ENCODE results near the gene AMN.
A peak's percentile ranks its signal among the peaks of the same experiment; 100 is the strongest.
"Not testable (repeated sequence)": the region's sequence is repeated elsewhere in the genome, so short reads cannot be mapped to it uniquely, and the experiment has no call there.

AMN gene

DNA sequence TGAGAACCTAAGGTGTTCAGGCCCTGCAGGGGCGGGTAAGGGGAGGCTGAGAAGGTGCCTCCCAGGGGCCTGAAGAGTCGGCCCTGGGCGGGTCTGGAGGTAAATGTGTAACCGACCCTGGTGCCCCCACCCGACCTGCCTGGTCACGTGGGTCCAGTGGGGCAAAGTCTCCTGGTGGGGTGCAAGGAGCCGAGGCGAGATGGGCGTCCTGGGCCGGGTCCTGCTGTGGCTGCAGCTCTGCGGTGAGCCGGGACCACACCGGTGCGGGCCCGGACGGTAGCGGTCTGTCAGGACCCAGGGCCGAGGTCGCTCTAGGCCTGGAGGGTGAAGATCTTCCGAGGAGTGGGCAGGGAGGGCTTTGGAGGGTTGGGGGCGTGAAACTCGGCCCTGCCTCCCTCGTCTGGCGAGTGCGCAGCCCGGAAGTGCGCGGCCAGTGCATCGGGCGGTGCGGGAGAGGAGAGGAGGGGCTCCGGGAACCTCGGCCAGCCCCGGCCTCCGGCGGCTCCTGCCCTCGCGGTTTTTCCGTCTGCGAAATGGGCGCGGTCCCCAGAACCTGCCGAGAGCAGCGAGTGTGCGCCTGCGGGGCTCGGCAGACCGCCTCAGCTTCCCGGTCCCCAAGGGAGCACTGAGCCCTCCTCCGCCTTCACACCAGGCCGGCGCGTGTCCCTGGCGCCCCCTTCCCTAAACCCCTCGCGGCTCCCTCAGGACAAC is at the start of gene AMN:
Gene AMN (plus strand): TSS at position 174 of the 711 bp plus-strand sequence. CDS start 26 bp downstream, at position 200.
- no peak for DNase-seq

DNA sequence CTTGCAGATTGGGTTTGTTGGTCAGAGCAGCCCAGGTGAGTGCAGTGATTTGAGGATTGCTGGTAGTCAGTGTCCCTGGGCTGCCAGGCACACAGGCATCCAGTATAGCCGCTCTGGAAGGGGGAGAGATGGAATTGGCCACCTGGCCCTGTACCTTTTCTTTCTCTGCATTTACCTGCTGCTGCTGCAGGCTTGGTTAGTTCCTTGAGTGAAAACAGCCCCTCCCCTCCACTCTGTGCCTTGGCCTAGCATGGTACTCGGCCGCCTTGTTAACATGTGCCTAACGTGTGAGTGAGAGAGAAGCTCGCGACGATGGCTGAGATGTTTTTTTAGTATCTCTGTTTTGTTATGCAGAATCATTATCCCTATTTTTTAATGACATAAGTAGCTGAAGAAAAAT is 49.3 kb upstream of the AMN start:
- DNase-seq: no peak

DNA sequence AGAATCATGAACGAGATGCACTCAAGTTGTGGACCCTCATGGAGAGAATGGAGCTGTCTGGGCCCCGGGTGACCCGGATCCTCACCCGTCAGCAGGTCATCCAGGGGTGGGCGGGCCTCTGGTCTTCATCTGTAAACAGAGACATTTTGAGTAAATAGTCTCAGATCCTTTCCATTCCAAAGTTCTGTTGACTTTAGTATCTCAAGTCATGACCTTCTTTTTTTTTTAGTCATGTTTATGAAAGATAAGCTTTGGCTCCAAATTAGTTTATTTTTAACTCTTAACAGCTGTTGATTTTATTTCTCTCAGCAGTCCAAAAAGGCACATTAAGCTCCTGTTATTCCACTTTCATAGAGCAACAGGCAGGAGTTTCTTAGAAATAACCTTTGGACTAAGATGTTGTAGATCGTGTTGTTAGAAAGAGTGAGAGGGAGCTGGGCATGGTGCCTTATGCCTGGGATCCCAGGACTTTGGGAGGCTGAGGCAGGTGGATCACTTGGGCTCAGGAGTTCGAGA is 48.9 kb upstream of the AMN start:
- DNase-seq: no peak

DNA sequence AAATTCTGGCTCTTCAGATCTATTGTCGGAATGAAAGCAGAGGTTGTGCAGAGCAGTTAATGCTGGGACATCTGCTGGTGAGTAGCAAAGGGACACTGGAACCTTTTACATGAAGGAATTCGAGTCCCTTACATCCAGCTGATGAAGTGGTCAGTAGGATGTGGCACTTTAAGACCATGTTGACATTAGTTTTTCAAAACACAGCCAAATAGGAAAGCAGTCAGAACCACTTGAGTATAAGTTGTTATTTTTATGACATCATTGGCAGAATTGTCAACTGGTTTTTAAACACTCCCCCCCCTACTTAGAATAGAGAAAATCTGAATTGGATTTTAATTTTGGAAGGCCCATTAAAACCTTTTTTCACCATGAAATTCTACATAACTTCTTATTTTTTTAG is 46.8 kb upstream of the AMN start:
- DNase-seq: no peak

DNA sequence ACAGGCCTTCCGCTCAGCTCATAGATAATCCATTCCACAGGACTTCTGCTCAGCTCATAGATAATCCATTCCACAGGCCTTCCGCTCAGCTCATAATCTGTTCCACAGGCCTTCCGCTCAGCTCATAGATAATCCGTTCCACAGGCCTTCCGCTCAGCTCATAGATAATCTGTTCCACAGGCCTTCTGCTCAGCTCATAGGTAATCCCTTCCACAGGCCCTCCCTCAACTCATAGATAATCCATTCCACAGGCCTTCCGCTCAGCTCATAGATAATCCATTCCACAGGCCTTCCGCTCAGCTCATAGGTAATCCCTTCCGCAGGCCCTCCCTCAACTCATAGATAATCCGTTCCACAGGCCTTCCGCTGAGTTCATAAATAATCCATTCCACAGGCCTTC is 45.0 kb upstream of the AMN start:
- DNase-seq: not testable (repeated sequence)

DNA sequence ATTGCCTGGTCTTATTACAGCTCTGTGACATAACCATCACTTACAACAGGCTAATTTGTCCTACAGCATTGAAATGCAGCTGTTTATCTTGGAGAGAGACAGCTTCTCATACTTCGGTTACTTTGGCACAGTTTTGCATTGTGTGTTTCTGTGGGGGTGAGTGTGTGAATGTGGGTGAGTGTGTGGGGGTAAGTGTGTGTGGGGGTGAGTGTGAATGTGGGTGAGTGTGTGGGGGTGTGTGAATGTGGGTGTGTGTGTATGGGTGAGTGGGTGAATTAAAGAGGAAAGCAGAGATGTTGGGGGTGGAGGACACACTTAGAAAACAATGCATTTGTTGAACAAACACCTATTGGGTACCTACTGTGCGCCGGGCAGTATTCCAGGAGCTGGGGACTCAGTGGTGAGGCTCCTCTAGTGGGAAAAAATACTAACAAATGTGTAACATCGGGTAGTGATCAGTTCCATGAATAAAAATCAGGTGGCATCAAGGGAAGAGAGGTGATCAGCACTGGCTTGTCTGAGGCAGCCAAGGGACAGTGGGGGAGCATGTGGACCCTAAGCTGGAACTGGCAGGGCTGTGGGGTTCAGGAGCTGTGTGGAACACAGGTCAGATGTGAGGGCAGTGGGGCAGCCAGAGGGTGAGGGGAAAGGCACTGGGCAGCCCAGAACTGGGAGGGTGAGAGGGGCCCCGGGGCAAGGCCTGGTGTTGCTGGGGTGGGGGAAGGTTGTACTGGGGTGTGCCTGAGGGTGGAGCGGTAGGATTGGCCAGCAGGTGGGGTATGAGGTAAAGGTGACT is 44.1 kb upstream of the AMN start:
- no peak for DNase-seq

DNA sequence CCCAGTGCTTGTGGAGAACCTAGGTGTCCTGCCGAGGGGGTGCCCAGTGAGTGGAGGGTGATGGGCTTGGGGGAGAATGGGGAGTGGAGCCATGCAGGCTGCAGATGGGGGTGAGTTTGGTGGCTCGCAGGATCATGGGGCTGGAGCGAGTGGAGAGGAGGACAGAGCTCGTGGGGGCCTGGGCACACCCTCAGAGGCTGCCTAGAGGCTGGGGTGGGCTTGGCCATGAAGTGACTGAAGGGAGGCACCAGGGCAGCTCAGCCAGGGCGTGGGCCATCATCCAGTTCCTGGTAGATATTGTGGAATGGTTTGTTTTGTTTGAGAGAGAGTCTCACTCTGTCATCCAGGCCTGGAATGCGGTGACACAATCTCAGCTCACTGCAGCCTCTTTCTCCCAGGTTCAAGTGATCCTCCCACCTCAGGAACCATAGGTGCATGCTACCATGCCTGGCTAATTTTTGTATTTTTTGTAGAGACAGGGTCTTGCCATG is 43.4 kb upstream of the AMN start:
- DNase-seq: no peak

DNA sequence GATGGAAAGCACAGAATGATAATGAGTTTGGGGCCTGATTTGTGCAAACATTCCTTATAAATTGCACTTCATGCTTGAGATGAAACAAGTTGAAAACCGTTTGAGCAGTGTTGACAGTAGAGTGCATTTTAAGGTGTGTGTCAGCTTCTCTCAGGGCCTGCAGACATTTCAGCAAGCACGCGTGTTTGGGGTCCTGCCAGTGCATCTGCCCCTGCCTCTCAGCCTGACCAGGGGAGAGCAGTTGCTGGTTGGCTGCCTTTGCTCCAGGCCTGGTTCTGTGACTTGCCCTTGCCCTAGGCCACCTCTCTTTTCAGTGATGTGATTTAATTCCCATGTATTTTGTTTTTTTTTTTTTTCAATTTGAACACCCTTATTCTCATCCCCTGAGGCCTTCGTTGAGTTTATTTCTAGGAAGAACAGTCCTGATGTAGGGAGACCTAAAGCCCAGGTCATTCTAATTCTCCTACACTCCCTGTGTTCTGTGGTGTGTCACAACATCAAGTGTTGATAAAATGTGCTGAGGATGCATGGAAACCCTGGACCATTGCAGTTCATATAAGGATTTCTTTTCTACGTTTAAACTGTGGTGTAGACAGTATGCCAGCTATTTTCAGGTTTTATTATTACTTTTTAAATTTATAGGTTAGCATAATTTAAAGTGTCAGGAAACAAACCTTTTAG is 40.1 kb upstream of the AMN start:
- DNase-seq: no peak

DNA sequence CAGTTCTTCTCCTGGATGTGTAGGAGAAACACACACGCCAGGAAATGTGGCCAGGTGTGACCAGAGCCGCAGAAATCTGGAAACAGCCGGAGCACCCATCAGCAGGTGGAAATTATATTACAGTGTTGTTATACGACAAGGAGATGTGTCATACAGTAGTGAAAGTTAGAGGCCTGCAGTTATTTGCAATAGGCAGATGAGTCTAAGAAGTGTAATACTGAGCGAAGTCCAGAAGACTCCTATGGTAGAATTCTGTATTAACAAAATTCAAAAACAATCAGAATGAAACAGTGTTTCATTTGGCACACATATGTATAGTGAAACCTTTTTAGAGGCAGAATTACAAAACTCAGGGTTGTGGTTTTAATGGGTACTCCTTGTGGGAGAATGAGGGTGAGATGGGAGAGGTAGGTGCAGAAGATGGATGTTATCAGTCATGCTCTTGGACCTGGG is 39.3 kb upstream of the AMN start:
- DNase-seq: no peak

DNA sequence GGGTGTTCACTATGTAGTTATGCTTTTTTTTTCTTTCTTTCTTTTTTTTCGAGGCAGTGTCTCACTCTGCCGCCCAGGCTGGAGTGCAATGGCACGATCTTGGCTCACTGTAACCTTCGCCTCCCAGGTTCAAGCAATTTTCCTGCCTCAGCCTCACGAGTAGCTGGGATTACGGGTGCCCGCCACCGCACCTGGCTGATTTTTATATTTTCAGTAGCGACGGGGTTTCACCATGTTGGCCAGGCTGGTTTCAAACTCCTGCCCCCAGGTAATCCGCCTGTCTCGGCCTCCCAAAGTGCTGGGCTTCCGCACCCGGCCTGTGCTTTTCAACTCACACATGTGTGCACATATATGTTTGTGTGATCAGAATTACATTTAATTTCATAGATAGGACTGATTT is 38.9 kb upstream of the AMN start:
- DNase-seq: no peak

DNA sequence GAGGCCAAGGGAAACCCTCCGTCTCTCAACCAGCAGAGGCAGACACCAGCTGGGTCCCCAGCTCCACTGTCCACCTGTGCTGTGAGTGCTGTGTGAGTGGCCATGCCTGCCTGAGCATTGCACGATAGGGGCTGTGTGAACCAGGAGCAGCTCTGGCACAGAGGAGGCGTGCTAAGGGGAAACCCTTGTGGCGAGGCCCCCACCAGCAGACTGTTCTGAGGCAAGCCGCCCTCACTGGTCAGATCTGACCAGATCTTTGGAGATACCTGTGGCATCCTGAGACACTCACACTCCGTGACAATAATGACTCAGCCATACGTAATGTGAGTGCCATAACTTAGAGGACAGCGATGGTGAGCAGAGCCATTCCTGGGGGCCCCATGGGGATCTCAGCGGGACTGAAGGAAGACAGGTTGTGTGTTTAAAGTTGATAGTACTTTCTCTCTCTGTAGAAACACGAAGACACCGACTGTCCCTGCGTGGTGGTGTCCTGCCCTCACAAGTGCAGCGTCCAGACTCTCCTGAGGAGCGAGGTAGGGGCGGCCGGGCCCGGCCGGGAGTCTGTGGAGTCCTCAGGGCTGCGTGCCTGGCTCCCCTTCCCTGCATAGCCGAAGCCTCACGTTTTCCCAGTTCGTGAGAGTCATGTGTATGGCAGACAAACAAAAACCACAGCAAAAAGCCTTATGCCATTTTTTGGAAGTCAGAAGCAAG is 36.6 kb upstream of the AMN start:
- no peak for DNase-seq

DNA sequence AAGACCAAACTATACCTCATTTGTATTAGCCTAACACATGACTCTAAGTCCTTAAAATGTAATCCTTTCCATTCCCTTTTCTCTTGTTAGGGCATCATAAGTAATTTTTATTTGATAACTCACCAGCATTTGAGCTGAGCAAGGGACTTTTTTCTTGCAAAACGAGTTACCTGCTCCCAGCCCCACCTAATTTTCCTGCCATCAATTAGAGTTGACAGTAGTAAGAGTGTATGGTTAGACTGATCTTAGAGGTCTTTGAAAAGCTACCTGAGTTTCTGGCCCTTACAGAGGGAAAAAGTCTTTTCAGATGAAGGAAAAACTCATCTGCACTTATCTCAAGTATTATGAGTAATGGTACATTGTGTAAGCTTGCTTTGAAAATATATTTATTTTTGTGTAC is 33.7 kb upstream of the AMN start:
- no peak for DNase-seq

DNA sequence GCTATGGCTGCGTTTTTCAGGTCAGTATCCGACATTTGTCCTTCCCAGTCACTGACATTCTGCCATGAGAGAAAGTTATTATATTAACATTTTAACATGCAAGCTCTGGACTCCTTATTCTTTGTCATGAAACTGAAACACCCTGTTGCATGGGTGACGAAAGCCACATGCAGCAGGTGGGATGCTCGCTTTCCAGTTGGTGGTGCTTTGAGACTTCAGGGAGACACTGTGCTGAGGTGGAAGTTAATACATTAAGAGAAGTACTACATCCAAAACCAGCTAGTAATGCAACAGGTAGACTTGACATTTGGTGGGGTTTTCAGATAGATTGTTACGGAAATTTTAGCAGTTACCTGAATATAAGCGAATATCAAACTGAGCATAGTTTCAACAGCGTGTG is 32.8 kb upstream of the AMN start:
- no peak for DNase-seq

DNA sequence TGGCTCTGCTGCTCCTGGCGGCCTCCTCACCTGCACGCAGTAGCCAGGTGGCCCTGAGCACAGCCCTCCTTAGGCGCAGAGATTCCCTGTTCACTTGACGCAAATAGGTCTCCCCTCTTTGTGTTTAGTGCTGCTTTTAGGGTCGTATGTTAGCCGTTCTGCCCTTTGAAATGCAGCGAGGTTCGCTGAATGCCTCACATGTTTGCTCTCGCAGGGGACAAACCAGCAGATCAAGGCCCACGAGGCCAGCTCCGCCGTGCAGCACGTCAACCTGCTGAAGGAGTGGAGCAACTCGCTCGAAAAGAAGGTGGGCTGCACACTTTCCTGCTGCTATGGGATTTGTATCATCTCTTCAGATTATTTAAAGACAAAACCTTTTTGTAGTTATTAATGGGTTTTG is 31.4 kb upstream of the AMN start:
- no peak for DNase-seq

DNA sequence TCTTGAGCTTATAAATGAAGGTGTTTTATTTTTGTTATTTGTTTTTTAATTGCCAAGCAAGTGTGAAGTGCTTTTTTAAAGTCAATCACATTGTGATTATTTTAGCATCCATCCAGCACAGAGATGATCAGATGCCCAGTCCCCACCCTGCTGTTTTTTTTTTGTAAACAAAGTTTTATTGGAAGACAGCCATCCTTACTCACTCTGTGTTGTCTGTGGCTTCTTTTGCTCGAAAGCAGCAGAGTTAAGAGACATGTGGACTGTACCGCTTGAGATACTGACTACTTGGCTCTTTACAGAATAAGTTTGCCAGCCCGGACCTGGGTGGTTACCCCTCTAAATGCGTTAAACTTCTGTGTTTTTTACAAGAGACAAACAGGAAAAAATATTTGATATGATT is 30.9 kb upstream of the AMN start:
- DNase-seq: peak; percentile 65

DNA sequence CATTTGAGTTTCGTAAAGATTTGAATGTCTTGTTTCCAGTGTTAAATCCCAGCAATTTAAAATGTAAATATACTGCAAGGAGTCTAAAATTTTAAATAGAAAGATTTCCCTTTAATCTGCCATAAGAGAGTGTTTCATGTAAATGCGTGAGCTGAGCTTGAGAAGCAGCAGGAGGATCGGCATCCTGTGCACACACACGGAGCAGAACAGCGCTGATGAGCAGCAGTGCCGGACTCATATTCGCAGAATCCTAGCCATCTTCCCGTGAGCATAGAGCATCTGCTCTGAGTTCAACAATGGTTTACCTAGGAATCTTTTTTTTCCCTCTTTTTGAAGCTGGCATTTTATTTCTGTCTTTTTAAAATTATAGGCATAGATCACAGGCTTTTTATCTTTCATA is 29.8 kb upstream of the AMN start:
- DNase-seq: no peak

DNA sequence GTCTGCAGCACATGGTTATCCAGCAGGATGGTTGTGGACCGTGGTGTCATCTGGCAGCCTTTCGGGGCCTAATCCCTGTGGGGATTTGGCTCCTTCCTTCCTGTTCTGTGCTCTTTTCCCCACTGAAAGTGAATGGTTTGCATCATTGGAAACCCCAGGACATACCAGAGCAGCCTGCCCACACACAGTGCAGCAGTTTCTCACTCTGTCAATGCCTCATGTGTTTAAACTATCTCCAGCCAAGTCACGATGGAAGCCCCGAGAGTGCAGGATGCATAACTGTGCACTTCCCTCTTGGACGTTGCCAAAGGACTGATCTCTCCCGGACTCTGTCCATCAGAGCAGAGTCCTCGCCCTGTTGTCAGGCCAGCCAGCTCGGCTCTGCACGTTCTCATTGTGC is 29.0 kb upstream of the AMN start:
- peak; percentile 72 for DNase-seq

DNA sequence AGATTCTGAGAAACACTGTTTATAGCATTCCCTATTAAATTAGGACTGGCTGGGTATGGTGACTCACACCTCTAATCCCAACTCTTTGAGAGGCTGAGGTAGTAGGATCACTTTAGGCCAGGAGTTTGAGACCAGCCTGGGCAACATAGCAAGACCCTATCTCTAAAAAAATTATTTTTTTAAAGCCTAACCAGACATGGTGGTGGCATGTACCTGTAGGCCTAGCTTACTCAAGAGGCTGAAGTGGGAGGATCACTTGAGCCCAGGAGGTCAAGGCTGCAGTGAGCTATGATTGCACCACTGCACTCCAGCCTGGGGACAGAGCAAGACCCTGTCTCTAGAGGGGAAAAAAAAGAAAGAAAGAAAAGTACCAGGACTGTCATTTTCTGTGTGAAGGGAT is 25.7 kb upstream of the AMN start:
- DNase-seq: not testable (repeated sequence)

DNA sequence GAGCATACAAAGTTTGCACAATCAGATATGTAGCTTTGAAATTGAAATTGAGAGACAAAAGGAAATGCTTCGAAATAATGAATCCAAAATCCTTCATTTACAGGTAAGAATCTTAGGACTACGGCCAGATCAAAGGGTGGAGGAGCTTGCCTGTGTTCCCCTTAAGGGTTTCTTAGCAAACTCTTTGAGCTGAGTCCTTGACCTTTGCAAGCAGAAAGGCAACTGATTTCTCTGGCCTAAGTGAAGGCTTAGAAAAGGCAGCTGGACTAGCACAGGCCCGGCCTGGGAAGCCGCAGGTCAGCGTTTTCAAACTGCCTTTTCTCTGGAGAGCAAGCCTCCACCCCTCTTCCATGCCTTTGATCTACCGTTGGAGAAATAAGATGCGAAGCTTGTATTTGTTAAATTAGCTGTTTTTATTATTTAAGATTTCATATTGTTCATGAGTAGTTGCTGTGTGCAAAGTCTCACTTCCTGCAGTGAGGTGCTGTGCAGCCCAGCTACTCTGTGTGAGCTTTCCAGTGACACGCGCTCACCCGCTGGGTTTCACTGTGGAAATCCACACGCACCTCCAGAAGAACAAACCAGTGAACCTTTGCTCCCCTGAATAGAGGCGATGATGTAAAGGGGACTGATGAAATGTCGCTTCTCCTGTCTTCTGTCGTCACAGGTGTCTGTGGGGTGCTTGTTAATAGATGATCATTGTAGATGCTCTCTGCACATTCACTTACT is 25.0 kb upstream of the AMN start:
- no peak for DNase-seq

DNA sequence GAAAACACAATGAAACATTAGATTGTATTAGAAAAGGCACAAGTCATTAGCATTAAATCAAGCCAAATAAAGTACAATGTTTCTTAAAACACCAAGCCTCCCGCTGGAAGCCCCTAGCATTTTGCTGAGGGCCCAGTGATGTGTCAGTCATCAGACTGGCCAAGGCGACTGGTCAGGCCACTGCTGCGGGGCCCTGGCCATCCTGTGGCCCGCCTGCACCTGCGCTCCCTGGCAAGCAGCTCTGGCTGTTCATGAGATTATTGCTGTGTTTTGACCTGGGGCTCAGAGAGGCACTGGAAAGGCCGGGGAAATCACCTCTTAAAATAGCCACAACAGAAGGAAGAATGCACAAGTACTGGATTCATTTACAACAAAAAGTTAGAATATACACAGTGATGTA is 24.2 kb upstream of the AMN start:
- no peak for DNase-seq

DNA sequence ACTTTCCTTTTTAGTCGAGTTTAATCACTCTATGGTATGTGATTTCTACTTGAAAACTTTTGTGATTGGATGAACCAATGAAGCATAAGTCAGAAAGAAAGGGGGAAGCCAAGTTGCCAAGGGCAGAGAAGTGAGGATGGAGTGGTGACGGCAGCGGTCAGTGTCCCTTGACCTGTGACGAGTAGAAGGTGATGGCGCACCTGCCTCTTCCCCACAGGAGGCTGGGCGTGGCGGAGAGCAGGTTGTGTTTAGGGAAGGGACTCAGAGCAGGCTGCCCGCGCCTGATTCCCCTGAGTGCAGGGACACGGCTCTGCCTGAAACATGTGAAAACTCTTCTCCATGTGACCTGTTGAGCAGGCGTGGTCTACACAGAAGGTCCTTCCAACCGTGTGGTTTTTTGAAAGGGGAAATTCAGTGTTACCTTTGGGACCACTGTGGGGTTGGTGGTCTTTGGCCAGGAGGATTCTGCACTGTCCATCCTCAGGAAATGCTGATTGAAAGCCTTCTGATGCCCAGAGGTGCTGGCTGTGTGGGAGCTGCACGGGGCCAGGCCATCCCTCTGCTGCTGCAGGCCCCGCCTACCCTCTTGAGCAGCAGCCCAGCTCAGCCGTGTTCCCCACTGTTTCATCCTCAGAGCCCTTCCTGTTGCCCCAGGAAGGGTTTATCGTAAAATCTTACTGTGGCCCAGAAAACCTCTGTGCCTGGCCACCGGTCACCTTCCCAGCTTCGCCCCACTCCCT is 23.5 kb upstream of the AMN start:
- no peak for DNase-seq
